Activated CD4-positive, alpha-beta T cell treated with anti-CD3 and anti-CD28 coated beads, Interleukin-2, amount 10 ng/mL, durations not matched to agents 24 days and 14 days (primary cell): ENCODE data around the gene WNT9A. TPM values are rescaled to one million over a fixed set of nuclear protein-coding genes. Genes with fewer than 3 reads are reported as not detected.

Experiments
- DNase-seq: peaks from one replicate; pipeline ENCODE4 v3.0.0; 2022
- H3K27ac Mint-ChIP-seq: one replicate; pipeline ENCODE4 v1.8.0; 2022; ENCODE audit warnings: mild to moderate bottlenecking, mixed read lengths
- H3K27me3 Mint-ChIP-seq: one replicate; pipeline ENCODE4 v1.8.0; 2022; ENCODE audit warnings: mixed read lengths
- H3K36me3 Mint-ChIP-seq: one replicate; pipeline ENCODE4 v1.8.0; 2022; ENCODE audit warnings: low read depth, mild to moderate bottlenecking, mixed read lengths
- H3K4me1 Mint-ChIP-seq: one replicate; pipeline ENCODE4 v1.8.0; 2021; ENCODE audit warnings: mixed read lengths
- H3K4me3 Mint-ChIP-seq: one replicate; pipeline ENCODE4 v1.8.0; 2022; ENCODE audit warnings: mild to moderate bottlenecking, moderate library complexity, mixed read lengths
- H3K9me3 Mint-ChIP-seq: one replicate; pipeline ENCODE4 v1.8.0; 2021; ENCODE audit warnings: mixed read lengths
- intact Hi-C: fragments of 100-400 bp; cut with micrococcal nuclease; formaldehyde crosslinking; loops from one replicate; pipeline ENCODE4 v1.15.1; 2023
- total RNA-seq: library from RNA; stranded (reverse); gene quantifications from 2 replicates; pipeline ENCODE4 v1.2.3, GENCODE V29; 2022

WNT9A gene
- total RNA-seq, 1 donor from 2014 or later, result not detected

DNA sequence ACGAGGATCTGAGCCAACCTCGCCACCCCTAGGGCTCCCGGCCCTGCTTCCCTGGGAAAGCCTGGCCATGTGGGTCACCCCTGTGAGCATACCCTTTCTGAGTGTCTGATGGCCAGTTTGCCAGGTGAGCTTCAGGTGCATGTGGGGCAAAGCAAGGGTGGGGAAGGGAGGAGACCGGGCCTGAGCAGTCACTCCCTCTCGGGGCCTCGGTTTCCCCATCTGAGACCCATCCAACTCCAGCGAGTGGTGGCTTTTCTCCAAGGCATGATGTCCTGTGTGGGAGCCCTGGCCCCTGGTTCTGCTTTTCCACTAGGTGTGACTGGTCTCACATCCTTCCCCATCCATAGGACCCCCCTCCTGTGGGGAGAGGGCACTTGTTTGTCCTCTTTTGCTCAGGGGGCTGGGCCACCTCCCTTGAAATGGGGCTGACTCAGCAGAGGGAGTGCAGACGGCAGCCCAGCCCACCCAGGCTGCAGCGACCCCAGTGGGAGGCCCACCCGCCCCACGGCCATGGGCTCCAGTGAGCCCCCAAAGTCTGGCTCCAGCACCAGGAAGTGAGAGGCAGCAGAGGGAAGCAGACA lies 1.7 kb upstream of the WNT9A start:
- intact Hi-C loops, result loop anchor here (5.0 kb wide), 1 partner anchor 553 kb away; no protein-coding TSS in a partner anchor
- H3K36me3 Mint-ChIP-seq, result no peaks in the 10 kb centered on the region
- H3K4me1 Mint-ChIP-seq, result no peaks in the 10 kb centered on the region
- peaks cover 31% of the 10 kb centered on the region for H3K27me3 Mint-ChIP-seq
- H3K4me3 Mint-ChIP-seq, result no peak overlapping the region
- H3K9me3 Mint-ChIP-seq, result no peaks in the 10 kb centered on the region
- DNase-seq, result no peak
- no peak overlapping the region for H3K27ac Mint-ChIP-seq

- no peaks in the 10 kb centered on the region for H3K9me3 Mint-ChIP-seq
- H3K27me3 Mint-ChIP-seq, result peaks cover 34% of the 10 kb centered on the region
- no peaks in the 10 kb centered on the region for H3K36me3 Mint-ChIP-seq
- no peak overlapping the region for H3K27ac Mint-ChIP-seq
- peak overlapping the region; percentile 52 for H3K4me3 Mint-ChIP-seq
- H3K4me1 Mint-ChIP-seq, result no peaks in the 10 kb centered on the region
- intact Hi-C loops, result loop anchor here (5.0 kb wide), 1 partner anchor 554 kb away; no protein-coding TSS in a partner anchor
- no peak for DNase-seq
Measured at GRCh38 chr1:227948493-227949260, 945 bp upstream of the WNT9A start.

GRCh38 chr1:227947386-227947675 lies 401 bp downstream of the WNT9A start:
- H3K27me3 Mint-ChIP-seq, result peaks cover 30% of the 10 kb centered on the region
- DNase-seq, result no peak
- H3K9me3 Mint-ChIP-seq, result no peaks in the 10 kb centered on the region
- intact Hi-C loops, result loop anchor here (5.0 kb wide), 1 partner anchor 555 kb away; no protein-coding TSS in a partner anchor
- no peaks in the 10 kb centered on the region for H3K36me3 Mint-ChIP-seq
- H3K27ac Mint-ChIP-seq, result no peak overlapping the region
- H3K4me1 Mint-ChIP-seq, result no peaks in the 10 kb centered on the region
- H3K4me3 Mint-ChIP-seq, result peak overlapping the region; percentile 75

- H3K27me3 Mint-ChIP-seq, result peaks cover 30% of the 10 kb centered on the region
- peak; percentile 87 for DNase-seq
- no peak overlapping the region for H3K27ac Mint-ChIP-seq
- no peaks in the 10 kb centered on the region for H3K4me1 Mint-ChIP-seq
- peak overlapping the region; percentile 75 for H3K4me3 Mint-ChIP-seq
- no peaks in the 10 kb centered on the region for H3K36me3 Mint-ChIP-seq
- H3K9me3 Mint-ChIP-seq, result no peaks in the 10 kb centered on the region
- intact Hi-C loops, result loop anchor here (1.0 to 5.0 kb wide), 2 partner anchors 185 to 555 kb away; no protein-coding TSS in a partner anchor
Measured at GRCh38 chr1:227946624-227947385, 927 bp downstream of the WNT9A start.

DNA sequence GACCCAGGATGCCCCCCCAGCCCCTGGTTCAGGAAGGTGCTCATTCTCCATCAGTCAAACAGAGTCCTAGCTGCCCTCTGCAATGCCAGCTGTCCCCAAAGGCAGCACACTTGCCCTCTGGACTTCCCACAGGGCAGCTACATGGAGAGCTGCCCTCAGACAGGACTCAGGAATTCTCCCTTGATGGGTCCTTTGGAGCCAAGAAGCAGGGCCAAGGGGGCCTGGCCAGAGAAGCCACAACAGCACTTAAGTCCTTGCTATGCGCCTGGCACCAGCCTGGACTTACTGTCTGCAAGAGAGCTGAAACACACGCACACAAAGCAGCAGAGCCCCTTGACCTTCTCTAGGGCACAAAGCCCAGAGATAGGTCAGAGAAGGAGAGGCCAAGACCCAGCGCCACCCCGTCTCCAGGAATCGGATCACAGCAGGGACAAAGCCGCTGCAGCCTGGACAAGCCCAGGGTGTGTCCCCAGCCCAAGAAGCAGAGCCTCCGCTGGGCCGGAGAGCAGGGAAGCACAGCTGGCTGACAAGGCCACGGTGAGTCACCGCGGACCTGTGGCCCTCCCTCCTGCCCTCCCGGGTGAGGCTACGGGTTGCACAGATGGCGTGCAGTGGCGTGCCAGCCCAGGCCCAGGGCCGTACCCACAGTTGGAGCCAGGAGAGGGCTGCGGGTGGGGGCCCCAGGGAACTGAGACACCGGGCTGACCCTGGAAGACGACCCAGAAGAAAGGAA lies 1.7 kb downstream of the WNT9A start:
- Mint-ChIP-seq H3K27ac (no peak overlapping the region), H3K4me1 (no peaks in the 10 kb centered on the region), H3K36me3 (no peaks in the 10 kb centered on the region), H3K4me3 (peak overlapping the region; percentile 74), H3K9me3 (no peaks in the 10 kb centered on the region), H3K27me3 (peaks cover 30% of the 10 kb centered on the region)
- intact Hi-C loops, result loop anchor here (1.0 to 5.0 kb wide), 2 partner anchors 184 to 556 kb away; no protein-coding TSS in a partner anchor
- no peak for DNase-seq

DNA sequence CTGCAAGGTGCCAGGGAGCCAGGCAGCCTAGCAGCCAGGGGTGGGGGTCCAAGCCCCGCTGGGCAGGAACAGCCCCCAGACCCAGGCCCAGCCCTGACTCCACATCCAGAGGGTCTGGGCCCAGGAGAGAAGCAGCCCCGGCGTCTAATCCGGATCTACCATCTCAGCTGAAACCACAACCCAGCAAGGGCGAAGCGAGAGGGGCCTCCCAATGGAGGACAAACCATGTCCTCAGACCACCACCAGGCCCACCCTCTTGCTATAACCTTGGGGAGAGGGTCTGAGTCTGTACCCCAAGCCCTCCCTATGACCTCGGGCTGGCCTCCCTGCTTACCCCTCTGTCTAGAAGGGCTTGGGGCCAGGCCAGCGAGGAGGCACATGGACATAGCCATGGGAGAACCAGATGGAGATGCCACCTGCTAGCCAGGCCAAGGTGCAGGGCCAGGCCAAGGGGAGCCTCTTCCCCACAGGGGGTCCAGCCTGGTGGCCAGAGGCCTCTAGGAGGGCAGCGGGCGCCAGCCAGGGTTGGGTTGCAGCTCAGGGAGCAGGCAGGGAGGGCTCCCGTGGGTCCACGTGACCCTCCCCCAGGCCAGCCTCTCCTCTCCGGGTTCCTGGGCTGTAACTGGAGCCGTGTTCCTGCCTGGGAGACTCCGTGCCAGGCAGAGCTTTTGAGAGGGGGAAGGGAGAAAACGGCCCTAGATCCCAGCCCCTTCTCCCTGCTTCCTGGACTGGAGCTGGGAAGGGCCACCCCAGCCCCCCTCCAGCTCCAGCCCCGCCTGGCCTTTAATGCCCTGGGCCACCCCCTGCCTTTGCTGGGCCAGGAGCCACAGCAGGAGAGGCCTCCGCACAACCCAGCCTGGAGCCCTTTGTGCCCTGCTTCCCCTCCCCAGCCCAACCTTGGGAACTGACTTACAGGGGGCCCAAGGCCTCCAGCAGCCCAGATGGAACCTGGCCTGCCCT lies 2.5 kb downstream of the WNT9A start:
- no peak for DNase-seq
- no peak overlapping the region for H3K27ac Mint-ChIP-seq
- no peaks in the 10 kb centered on the region for H3K9me3 Mint-ChIP-seq
- H3K4me3 Mint-ChIP-seq, result no peak overlapping the region
- no peaks in the 10 kb centered on the region for H3K4me1 Mint-ChIP-seq
- H3K36me3 Mint-ChIP-seq, result no peaks in the 10 kb centered on the region
- intact Hi-C loops, result loop anchor here (5.0 kb wide), 1 partner anchor 557 kb away; no protein-coding TSS in a partner anchor
- H3K27me3 Mint-ChIP-seq, result peaks cover 26% of the 10 kb centered on the region

DNA sequence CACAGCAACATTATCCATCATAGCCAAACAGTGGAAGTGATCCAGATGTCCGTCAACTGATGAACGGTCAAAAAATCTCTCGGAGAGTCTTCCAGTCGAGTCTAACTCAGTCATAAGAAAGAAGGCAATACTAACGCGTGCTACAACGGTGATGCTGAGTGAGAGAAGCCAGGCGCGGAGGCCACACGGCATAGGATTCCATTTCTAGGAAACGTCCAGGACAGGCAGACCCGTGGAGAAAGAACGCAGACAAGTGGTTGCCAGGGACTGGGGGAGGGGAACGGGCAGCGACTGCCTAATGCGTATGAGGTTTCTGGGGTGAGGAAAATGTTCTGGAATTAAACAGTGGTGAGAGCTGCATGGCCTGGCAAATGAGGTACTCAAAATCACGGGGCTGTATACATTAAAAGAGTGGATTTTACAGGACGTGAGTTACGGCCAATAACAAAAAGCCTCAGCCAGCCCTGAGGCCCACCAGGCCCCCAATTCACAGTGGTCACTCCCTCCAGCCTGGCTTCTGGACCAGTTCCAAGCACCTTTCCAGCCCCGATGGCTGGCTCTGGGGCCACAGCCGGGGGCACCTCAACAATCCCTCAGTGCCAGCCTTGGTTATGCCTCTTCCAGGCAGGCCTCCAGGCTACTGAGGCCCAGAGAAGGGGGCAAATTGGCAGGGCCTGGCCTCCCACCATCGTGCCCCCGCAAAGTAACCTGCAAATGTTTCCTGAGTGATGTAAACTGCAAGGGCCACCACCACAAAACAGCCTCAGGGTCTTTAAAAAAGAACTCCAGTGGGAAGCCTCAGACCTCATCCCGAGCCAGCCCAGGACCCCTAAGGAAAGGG lies 3.4 kb downstream of the WNT9A start:
- no peak for DNase-seq
- no peak overlapping the region for H3K4me3 Mint-ChIP-seq
- no peak overlapping the region for H3K27ac Mint-ChIP-seq

DNA sequence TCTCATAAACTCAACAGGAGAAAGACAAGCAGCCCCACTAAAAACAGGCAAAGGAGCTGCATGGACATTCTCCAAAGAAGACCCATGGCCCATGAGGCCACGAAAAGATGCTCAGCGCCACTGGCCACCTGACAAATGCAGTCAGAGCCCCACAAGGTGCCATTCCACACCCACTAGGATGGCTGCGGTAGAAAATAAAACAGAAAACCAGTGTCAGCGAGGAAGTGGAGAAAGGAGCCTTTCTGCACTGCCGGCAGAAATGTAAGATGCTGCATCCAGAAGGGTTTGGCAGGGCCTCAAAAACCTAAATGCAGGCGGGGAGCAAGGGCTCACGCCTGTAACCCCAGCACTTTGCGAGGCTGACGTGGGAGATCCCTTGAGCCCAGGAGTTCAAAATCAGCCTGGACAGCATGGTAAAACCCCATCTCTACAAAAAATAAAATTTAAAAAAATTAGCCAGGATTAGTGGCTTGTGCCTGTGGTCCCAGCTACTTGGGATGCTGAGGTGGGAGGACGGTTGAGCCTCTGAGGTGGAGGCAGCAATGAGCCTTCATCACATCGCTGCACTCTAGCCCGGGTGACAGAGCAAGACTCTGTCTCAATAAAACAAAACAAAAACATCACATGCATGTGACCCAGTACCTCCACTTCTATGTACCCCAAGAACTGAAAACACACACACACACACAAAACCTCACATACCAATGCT lies 4.2 kb downstream of the WNT9A start:
- H3K4me3 Mint-ChIP-seq, result no peak overlapping the region
- no peaks in the 10 kb centered on the region for H3K4me1 Mint-ChIP-seq
- intact Hi-C loops, result no loop called here
- H3K36me3 Mint-ChIP-seq, result no peaks in the 10 kb centered on the region
- H3K27me3 Mint-ChIP-seq, result peaks cover 18% of the 10 kb centered on the region
- no peak for DNase-seq
- H3K27ac Mint-ChIP-seq, result no peak overlapping the region
- H3K9me3 Mint-ChIP-seq, result no peaks in the 10 kb centered on the region

More for the DNA sequence above, 3.4 kb downstream of the WNT9A start:
- Mint-ChIP-seq H3K4me1 (no peaks in the 10 kb centered on the region), H3K27me3 (peaks cover 24% of the 10 kb centered on the region), H3K9me3 (no peaks in the 10 kb centered on the region), H3K36me3 (no peaks in the 10 kb centered on the region)
- intact Hi-C loops, result no loop called here

- no peaks in the 10 kb centered on the region for H3K9me3 Mint-ChIP-seq
- no peak for DNase-seq
- H3K36me3 Mint-ChIP-seq, result no peaks in the 10 kb centered on the region
- H3K4me1 Mint-ChIP-seq, result no peaks in the 10 kb centered on the region
- peaks cover 15% of the 10 kb centered on the region for H3K27me3 Mint-ChIP-seq
- H3K27ac Mint-ChIP-seq, result no peak overlapping the region
- H3K4me3 Mint-ChIP-seq, result no peak overlapping the region
- intact Hi-C loops, result no loop called here
Measured at GRCh38 chr1:227942716-227943261, 4.9 kb downstream of the WNT9A start.

- H3K4me1 Mint-ChIP-seq, result no peaks in the 10 kb centered on the region
- no peaks in the 10 kb centered on the region for H3K9me3 Mint-ChIP-seq
- H3K27ac Mint-ChIP-seq, result no peak overlapping the region
- intact Hi-C loops, result no loop called here
- peaks cover 14% of the 10 kb centered on the region for H3K27me3 Mint-ChIP-seq
- no peak overlapping the region for H3K4me3 Mint-ChIP-seq
- DNase-seq, result no peak
- no peaks in the 10 kb centered on the region for H3K36me3 Mint-ChIP-seq
Measured at GRCh38 chr1:227942021-227942715, 5.6 kb downstream of the WNT9A start.

GRCh38 chr1:227941509-227942020 lies 6.2 kb downstream of the WNT9A start:
- Mint-ChIP-seq H3K4me1 (no peaks in the 10 kb centered on the region), H3K4me3 (no peak overlapping the region), H3K36me3 (peaks cover 1% of the 10 kb centered on the region), H3K27ac (no peak overlapping the region), H3K27me3 (peaks cover 12% of the 10 kb centered on the region), H3K9me3 (no peaks in the 10 kb centered on the region)
- DNase-seq, result no peak
- intact Hi-C loops, result no loop called here
